Sigmoid colon (tissue), 4 donors: ENCODE results near the gene NHLH1.

Experiments used
- POLR2A ChIP-seq, 2 donors: fragments of 450-650 bp; IDR thresholded peaks; one replicate each; pipeline ENCODE4 v1.6.1; 2016; ENCODE audit warnings: antibody characterized with exemption in 2 of 2, mild to moderate bottlenecking in 2 of 2, moderate library complexity in 2 of 2
- POLR2AphosphoS5 ChIP-seq, 4 donors: sonication (generic); formaldehyde crosslinking; IDR thresholded peaks; one replicate each; pipeline ENCODE4 v1.6.1; 2017; ENCODE audit warnings: antibody characterized with exemption in 4 of 4
- TF ChIP-seq, protein P1 (sequence below), 4 experiments: fragments of 450-650 bp in 3 of 4; fragments of 200-600 bp in 1 of 4; IDR thresholded peaks; one replicate each; pipeline ENCODE4 v1.5.1; 2016 to 2019; ENCODE audit warnings: antibody characterized with exemption in 4 of 4, mild to moderate bottlenecking in 3 of 4, moderate library complexity in 2 of 4

DNA sequence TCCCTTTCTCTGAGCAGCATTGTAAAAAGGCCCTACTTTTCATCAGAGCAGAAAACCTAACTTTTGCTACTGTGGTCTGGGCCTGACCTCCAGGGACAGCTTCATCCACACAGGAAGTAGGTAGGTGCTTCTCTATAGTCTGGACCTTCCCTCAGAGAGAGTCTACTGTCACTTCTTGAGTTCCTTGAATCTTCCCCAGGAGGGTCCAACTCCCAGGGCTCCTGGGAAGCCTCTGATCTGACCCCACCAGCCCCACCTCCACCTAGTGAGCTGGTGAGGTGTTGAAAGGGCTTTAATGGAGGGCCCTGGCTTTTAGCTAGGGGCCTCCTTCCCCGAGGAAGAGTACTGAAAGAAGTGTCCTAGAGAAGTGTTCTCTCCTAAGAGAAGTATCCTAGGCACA is 30.8 kb downstream of the NHLH1 start:
- TF ChIP-seq, protein P1, sequence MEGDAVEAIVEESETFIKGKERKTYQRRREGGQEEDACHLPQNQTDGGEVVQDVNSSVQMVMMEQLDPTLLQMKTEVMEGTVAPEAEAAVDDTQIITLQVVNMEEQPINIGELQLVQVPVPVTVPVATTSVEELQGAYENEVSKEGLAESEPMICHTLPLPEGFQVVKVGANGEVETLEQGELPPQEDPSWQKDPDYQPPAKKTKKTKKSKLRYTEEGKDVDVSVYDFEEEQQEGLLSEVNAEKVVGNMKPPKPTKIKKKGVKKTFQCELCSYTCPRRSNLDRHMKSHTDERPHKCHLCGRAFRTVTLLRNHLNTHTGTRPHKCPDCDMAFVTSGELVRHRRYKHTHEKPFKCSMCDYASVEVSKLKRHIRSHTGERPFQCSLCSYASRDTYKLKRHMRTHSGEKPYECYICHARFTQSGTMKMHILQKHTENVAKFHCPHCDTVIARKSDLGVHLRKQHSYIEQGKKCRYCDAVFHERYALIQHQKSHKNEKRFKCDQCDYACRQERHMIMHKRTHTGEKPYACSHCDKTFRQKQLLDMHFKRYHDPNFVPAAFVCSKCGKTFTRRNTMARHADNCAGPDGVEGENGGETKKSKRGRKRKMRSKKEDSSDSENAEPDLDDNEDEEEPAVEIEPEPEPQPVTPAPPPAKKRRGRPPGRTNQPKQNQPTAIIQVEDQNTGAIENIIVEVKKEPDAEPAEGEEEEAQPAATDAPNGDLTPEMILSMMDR (IDR thresholded peaks at IDR 0.05), result no peak
- TF ChIP-seq POLR2A (IDR thresholded peaks at IDR 0.05) (no peak), POLR2AphosphoS5 (IDR thresholded peaks at IDR 0.05) (no peak)
